GM19240 (cell line): Measurements from ENCODE around the gene UNC13A.

ENCODE experiments used
- DNase-seq: peaks from one replicate; pipeline ENCODE4 v3.0.0; 2011; ENCODE audit warnings: low spot score; ENCODE audit not compliant: insufficient read length

UNC13A gene

DNA sequence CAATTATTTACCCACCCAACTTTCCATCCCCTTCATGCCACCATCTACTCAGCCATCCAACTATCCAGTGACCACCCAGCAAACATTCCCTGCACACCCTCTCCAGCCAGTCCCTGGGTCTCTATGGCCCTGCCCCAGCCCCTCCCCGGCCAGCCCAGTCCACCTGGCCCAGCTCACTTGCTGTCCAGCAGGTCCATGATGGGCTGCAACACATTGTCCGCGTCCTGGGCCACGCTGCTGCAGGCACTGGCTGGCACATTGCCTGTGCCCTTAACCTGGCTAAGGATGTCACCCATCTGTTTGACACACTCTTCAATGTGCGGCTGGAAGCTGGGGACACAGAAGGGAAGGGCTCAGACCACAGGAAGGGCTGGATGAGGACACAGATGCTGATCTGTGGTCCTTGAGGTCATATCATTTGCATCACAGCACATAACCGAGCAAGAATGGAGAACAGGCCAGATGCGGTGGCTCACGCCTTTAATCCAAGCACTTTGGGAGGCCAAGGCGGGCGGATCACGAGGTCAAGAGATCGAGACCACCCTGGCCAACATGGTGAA lies 61.6 kb downstream of the UNC13A start:
- DNase-seq = no peak

DNA sequence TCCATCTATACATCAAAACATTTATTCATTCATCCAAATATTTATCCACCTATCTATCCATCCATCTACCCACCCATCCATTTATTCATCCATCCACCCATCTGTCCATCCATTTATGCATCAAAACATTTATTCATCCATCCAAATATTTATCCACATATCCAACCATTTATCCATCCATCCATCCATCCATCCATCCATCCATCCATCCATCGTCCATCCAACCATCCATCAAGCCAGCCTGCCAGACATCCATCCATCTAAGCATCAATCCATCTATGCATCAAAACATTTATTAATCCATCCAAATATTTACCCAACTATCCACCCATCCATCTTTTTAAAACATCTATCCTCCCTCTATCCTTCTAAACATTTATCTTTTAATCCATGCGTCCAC lies 62.2 kb downstream of the UNC13A start:
- DNase-seq = no peak

DNA sequence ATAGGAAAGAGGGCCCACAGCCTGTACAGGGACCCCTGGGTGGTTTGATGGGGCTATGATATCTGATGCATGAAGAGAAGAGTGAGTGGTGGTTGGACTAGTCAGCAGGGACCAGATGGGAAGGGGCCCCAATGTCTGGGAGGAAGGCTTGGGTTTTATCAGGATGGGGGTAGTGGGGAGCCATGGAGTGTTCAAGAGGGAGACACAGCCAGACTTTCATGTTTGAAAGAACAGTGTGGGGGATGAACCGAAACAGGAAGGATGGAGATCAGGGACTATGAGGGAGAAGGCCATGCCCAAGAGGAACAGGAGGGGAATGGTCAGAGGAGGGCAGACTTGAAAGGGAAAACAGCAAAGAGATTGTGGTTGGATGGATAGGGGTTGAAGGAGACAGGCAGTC lies 63.1 kb downstream of the UNC13A start:
- DNase-seq = no peak

DNA sequence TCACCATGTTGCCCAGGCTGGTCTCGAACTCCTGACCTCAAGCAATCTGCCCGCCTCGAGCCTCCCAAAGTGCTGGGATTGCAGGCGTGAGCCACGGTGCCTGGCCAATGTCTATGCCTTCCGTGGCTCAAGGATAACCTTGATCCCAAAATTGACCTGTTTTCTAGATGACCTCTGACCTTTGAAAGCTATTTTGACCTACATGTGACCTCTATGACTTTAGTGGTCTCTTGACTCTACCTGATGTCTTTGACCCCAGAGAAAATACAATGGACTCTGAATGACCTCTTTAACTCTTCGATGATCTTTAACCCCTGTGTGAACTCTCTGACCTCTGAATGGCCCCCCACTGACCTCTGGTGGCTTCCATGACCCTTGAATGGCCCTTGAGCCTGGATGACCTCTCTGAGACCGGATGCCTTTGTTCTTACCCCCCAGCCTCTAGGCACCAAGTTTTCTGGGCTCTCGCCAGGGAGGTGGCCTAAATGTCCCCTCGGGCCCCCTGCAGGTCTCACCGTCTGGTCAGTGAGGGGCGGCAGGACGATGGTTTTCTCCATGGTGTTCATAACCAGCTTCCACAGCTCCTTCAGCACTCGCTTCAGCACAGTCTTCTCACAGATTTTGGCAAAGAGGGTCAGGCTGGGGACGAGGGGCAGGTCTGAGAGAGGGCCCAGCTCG lies 63.7 kb downstream of the UNC13A start:
- no peak for DNase-seq

DNA sequence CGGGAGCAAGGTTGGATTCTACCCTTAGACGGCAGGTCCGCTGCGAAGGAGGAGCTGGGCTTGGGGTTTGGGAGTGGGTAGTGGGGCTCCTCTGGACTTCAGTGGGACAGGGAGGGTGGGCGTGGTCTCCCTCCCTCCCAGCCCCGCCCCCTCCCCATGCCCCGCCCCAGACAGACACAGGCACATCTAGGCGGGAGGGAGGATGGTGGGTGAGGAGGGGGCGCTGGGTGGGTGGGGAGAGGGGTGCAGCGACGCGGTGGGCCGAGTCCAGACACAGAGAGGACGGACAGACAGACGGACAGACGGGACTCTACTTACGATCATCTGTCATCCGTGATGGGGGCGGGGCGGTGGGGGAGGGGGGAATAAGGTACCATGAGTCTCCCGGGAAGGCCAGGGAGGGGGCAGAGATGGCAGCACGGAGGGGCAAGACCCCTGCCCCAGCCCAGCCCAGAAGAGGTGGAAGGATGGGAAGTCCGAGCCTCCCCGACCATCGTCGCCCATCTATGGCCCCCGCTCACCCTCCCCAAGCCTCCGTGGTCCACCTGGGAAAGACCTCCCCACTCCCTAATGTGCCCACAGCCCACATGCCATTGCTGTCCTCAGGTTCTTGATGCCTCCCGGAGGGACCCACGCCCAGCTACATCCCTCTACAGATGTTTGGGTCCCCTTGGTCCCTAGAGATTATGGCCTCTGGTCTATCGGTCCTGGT lies 64.8 kb downstream of the UNC13A start:
- DNase-seq = no peak

DNA sequence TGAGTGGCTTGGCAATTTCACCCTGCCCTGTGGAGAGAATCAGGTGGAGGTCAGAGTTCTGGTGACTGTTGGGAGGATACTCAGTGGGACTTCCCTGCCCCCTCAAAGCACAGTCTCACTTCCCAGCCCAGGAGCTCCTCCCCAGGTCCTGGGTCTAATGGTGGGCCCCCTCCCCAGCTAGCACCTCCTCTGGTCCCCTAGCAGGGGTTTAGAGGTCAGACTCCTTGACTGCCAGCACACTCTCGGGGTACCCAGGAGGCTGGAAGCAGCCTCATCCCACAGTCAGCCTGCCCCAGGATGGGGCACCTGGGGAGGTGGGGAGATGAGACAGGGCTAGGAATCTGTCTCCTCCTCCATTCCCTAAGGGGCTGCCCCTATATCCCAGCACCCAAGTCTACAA lies 67.5 kb downstream of the UNC13A start:
- no peak for DNase-seq

DNA sequence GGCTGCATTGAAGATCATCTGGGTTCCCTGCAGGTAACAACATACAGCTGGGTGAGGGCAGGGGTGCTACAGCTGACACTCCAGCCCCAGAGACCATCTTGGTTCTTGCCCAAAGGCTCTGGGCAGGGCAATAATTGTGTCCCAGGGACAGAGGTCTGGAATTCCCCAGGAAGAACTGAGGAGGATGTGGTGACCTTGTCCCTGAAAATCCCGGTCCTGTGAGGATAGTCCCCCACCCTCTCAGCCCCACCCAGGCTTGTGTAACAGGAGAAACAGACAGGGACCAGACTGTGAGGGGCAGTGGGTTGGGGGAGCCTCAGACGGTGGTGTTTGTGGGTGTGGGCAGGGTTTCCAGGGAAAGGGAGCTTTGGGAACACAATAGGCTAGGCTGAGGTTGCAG lies 69.2 kb downstream of the UNC13A start:
- DNase-seq = no peak

DNA sequence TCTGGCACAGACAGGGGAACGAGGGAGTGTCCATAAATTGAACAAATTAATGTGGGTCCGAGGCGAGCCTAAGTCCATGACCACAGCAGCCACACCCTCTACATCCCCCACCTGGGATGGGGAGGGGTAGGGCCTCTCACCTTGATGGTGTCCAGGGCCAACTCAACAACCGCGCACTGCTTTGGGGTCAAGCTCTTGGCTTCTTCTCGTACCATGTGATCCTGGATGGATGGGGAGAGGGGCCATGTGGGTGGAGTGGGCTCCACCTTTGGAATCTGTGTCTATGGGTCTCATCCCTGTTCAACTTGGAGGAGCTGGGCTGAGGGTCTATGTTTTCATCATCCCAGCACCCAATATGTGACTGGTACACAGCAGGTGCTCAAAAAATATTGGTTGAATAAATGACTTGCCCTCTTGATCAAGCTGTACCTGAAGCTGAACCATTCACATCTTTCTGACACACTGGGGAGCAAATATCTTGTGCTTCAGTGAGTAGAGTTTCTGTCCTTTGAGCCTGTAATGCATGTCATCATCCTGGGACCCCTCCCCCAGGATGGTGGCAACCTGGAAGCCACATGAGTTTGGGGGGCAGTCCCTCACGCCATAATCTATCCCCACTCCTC lies 69.8 kb downstream of the UNC13A start:
- no peak for DNase-seq

DNA sequence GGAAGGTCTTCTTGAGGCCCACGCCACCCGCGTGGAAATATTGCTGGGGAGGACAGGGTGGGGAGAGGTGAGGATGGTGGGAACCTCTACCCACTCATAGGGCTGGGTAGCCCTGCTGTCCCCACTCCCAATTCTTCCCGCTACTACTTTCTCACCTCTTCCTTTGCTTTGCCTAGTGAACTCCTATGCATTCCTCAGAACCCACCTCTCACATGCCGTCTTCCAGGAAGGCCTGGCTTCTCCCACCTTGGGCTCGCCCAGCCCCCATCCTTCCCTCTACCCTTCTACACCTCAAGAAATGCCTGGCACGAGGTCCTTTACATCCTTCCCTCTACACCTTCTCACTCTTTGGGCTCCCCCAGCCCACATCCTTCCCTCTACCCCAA lies 70.4 kb downstream of the UNC13A start:
- no peak for DNase-seq

DNA sequence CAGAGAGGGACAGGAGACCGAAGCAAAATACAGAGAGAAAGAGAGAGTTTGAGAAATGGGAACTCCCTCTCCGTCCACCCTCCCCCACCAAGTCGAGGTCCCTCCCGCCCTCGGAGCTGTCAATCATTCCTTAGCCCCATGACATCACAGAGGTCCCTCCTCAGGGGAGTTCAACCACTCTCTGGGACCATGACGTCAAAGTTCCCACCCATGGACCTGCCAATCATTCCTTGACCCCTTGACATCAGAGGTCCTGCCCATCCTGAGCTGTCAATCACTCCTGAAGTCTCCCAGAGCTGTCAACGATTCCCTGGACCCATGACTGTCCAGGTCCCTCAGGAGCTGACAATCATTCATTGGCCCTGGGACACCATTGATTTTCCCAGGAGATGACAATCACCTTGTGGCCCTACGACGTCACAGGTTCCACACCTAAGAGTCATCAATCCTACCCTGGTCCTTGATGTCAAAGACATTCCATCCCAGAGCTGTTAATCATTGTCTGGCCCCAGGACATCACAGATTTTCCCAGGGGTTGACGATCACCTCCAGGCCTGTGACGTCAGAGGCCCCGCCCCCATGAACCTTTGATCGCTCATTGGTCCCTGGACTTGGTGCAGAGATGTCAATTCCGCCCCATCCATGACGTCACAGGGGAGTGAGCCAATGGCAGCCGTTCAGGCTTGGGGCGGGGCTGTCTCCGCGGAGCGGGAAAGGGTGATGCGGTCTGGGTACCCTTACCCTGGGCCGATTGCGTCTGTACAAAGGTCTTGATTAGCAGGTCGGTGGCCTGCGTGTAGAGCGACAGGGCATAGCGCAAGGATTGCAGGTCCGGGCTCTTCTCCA lies 71.0 kb downstream of the UNC13A start:
- DNase-seq = no peak

DNA sequence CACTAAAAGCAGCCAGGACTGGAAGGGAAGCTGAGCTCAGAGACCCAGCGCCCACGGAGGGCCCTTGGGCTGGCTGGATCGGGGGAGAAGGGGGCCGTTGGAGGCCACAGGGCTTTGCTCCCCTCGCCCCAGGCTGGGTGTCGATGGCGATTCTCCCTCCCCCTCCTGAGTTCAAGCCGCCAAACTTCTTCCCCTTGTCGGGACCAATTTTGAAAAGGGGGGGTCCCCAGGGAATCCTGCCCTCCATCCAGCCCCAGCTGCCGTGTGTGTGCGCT lies 71.5 kb downstream of the UNC13A start:
- DNase-seq = no peak

DNA sequence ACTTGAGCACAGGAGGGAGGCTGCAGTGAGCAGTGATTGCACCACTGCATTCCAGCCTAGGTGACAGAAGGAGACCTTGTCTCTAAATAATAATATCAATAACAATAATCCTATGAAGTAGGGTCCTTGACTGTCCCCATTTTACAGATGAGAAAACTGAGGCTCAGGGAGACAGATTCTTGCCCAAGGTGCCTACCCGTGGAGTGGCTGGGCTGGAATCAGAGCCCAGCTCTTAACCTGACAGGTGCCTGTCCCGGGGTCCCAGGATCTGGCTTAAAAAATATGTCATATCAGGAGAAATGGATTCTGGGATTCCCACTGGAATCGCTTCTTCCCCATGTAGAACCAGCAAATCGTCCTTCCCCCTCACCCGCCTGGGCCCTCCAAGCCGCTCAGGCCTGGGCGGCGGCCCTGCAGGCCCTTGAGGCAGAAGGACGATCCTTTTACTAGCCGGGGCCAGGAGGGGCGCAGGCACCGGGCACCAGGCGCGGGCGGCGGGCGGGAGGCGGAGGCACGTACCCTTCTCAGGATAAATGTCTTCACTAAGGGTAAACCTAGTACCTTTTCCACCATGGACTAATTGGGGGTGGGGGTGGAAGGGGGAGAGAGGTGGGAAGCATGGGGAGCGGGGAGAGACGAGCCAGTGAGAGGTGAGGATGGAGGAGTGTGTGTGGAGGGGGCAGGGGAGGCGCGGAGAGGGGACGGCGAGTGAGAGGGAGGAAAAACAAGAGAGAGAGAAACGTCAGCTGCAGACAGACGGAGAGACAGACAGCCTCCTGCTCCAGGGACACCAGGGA lies 72.1 kb downstream of the UNC13A start:
- DNase-seq = no peak

DNA sequence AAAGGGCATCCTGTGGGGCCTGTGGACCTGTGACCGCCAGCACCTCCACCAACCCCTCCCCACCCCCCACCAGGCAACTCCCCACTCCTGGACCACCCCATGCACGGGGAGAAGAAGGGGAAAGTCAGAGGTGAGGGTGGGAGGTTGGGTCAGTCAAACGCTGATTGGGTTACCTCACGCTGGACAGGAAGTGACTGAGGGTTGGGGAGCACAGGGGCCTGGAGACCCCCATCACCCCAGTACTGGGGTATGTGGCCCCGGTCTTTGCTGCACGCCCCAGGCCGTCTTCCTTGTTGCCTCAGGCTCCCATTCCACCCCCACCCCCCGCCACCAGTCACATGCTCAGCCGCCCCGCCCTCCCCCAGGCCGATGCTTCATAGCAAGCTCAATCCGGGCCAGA lies 73.7 kb downstream of the UNC13A start:
- DNase-seq = no peak

DNA sequence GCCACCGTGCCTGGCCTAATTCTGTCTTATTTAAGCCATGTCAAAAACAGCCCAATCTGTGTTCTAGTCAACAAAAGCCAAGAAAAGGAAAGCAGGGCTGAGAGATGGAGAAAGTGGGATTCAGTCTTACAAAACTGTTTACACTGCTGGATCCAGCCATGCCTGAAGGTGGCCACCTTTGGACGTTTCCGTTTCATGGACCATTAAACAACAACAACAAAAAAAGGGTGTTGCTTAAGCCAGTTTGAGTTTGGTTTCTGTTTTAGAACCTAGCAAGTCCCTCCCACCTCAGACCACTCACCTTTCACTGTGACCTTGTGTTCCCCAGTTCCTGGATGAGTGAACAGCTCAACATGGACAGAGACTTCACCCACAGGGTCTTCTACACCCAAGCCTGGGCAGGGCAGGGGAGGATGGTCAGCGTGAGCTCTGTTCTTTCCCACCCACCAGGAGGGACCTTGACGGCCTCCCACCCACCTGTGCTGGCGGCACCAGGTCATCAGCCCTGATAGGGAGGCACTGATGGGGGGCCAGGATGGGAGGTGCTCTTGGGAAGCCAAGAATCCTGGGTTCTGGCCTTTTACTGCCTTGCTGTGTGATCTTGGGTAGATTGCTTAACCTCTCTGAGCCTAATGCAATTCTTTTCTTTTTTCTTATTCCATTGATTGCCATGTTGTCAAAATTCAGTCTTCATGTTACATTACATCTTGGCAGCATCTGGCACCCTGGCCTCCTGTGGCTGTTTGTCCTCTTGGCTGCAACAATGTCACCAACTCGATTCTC lies 76.5 kb downstream of the UNC13A start:
- DNase-seq = no peak

DNA sequence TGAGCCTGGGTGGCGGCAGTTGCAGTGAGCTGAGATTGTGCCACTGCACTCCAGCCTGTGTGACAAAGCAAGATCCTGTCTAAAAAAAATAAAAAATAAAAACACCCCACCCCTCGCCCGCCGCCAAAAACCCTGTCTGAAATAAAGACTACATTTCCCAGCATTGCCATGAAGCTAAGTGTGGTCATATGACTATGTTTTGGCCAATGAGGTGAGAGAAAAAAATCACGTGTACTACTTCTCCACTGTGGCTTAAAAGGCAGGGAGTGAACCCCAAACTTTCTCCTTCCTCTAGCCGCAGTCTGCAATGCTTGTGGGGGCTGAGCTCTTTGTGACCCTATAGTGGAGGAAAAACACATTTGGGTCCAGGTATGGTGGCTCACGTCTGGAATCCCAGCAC lies 77.8 kb downstream of the UNC13A start:
- no peak for DNase-seq

DNA sequence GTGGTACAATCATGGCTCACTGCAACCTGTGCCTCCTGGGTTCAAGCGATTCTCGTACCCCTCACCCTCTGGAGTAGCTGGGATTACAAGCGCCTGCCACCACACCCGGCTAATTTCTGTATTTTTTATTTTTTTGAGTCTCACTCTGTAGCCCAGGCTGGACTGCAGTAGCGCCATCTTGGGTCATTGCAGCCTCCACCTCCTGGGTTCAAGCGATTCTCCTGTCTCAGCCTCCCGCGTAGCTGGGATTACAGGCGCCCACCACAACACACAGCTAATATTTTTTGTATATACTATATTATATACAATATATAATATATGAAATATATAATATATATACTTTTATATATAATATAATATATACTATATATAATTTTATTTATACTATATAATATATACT lies 80.2 kb downstream of the UNC13A start:
- no peak for DNase-seq

DNA sequence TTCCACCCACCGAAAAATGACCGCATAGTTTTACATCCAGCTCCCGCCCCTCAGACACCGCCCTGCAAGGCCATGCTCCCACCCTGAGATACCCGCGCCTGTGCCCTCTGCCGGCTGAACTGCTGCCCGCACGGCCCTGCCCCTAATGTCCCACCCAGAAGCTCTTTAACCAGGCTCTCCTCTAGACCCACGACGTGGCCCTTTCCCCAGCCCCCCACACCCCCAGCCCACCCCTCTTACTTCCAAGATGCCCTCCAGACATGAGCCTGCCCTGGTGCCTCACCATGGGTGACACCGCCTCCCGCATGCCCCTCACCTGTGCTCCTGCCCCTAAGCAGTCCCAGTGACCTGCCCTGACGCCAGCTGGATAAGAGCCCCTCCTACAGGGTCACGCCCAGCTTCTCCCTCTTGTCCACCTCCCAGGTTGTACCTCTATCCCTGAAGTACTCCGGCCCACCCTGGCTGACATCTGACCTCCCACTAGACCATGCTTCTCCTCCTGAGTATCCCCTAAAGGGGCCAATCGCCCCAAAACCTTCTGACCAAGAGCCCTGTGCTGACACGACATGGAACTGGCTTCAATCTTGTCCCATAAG lies 81.5 kb downstream of the UNC13A start:
- no peak for DNase-seq

DNA sequence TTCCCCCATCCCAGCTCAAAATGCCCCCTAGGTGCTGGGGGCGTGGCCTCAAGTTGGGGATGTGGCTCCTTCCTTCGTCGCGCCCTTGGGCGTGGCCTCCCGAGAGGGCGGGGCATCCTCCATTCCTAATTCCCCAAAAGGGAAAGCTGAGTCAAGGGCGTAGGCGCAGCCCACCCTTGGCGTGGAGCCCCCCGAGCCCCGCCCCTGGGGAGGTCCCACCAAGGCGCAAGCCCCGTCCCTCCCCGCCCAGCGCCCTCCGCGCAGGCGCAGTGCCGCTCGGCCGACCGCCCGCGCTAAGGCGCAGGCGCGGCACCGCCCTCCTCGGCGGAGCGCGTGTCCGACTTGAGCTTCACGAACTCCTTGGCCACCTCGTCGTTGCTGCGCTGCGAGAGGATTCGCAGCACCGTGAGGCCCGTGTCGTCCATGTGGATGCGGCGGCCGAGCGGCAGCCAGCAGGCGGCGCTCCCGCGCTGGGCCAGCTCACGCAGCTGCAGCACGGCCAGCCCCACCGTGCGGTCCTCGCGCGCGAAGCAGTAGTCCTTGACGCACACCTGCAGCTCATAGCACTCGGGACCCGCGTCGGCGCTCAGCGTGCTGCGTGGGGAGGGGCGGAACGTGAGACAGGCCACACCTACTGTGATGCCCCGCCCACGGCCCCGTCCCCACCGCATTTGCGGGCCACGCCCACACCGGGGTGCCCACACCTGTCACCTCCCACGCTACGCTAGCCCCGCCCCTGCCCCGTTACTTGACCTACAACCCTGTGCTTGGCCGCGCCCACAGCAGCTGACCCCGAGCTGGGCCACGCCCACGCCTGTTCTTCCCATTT lies 82.2 kb downstream of the UNC13A start:
- peak; percentile 80 for DNase-seq

DNA sequence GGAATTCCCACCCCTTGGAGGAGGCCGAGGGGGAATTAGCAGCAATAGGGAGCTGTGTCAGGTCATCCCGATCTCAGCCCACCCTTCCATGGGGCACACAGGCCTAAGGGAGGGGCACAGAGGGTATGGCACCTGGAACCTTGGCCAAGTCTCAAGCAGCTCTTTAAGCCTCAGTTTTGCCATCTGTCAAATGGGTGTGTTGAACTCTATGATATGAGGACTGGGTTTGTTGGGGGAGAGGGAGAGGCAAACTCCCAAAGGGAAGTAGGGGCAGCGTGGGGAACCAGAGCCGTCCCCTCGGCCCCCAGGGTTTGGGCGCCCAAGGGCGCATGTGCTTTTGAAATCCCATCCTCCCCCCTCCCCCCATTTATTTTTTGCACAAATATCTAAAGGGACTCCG lies 83.0 kb downstream of the UNC13A start:
- no peak for DNase-seq
